ENCODE measurements around the gene SH3PXD2B.

DNA sequence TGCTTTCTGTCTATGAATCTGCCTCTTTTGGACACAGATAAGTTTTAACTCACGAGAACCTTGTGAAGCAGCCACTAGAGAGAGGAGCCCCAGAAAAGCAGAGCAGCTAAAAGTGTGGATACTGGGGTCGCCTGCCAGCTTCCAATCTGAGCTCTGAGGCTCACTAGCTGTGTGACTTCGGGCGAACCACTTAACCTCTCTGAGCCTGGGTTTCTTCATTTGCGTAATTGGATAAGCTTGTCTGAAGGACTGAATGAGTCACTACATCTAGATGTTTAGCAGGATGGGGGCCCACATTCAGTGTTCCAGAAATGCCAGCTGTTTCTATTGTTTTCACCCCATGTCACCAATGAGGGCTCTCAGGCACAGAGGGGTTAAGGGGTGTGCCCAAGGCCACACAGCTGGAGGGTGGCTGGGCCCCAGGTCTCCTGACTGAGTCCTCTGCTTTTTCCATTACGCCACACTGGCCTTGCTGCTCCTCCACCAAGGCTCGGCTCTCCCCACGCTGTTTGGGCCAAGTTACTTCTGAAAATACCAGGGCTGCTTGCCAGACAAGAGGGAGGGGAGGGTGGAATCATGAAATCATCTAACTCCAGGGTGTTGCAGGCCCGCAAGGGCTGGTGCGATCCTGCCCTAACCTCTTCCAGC, 36.2 kb downstream of the SH3PXD2B start:
- TF ChIP-seq, protein P1, sequence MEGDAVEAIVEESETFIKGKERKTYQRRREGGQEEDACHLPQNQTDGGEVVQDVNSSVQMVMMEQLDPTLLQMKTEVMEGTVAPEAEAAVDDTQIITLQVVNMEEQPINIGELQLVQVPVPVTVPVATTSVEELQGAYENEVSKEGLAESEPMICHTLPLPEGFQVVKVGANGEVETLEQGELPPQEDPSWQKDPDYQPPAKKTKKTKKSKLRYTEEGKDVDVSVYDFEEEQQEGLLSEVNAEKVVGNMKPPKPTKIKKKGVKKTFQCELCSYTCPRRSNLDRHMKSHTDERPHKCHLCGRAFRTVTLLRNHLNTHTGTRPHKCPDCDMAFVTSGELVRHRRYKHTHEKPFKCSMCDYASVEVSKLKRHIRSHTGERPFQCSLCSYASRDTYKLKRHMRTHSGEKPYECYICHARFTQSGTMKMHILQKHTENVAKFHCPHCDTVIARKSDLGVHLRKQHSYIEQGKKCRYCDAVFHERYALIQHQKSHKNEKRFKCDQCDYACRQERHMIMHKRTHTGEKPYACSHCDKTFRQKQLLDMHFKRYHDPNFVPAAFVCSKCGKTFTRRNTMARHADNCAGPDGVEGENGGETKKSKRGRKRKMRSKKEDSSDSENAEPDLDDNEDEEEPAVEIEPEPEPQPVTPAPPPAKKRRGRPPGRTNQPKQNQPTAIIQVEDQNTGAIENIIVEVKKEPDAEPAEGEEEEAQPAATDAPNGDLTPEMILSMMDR (IDR thresholded peaks at IDR 0.05), result no peak
- no peak for TF ChIP-seq POLR2A (IDR thresholded peaks at IDR 0.05)

All from right lobe of liver (tissue), 4 donors.